ENCODE measurements around the gene DNAH2.

Gene DNAH2

GRCh38 chr17:7853691-7854038 is 136.1 kb downstream of the DNAH2 start:
- Histone ChIP-seq H3K79me2 (ENCODE audit: insufficient read depth, low read length) (peaks cover 19% of the 10 kb centered on the region), H3K4me2 (ENCODE audit: low read depth, low read length, poor library complexity, severe bottlenecking) (no peak overlapping the region), H3K9ac (ENCODE audit: low read length) (no peak overlapping the region), H3K4me3 (ENCODE audit: insufficient read depth, low read length, poor library complexity, severe bottlenecking) (no peak overlapping the region), H2AFZ (ENCODE audit: low read depth, low read length, severe bottlenecking) (no peak overlapping the region), H3K9me2 (replicated peaks; ENCODE audit: insufficient read depth, low read length) (no peaks in the 10 kb centered on the region), H3K9me3 (ENCODE audit: insufficient read depth, low read length) (no peaks in the 10 kb centered on the region), H4K20me1 (ENCODE audit: low read depth, low read length) (no peaks in the 10 kb centered on the region), H3F3A (ENCODE audit: insufficient read depth) (peaks cover 10% of the 10 kb centered on the region), H3K27me3 (ENCODE audit: low read length) (no peaks in the 10 kb centered on the region), H3K36me3 (ENCODE audit: low read length) (no peaks in the 10 kb centered on the region), H3K27ac (ENCODE audit: low read depth, low read length) (no peak overlapping the region)
- TF ChIP-seq EZH2phosphoT487 (conservative IDR thresholded peaks at IDR 0.05; ENCODE audit: low read length) (no peak), CTCF (IDR thresholded peaks at IDR 0.05; ENCODE audit: insufficient read depth, low read length, poor library complexity, severe bottlenecking) (no peak)

GRCh38 chr17:7854078-7854777 is 136.7 kb downstream of the DNAH2 start:
- no peak overlapping the region for H3K27ac ChIP-seq (ENCODE audit: low read depth, low read length)
- H3K79me2 ChIP-seq (ENCODE audit: insufficient read depth, low read length) = peaks cover 24% of the 10 kb centered on the region
- peaks cover 10% of the 10 kb centered on the region for H3F3A ChIP-seq (ENCODE audit: insufficient read depth)
- H4K20me1 ChIP-seq (ENCODE audit: low read depth, low read length) = no peaks in the 10 kb centered on the region
- H3K27me3 ChIP-seq (ENCODE audit: low read length) = no peaks in the 10 kb centered on the region
- H3K4me3 ChIP-seq (ENCODE audit: insufficient read depth, low read length, poor library complexity, severe bottlenecking) = no peak overlapping the region
- no peak for TF ChIP-seq CTCF (IDR thresholded peaks at IDR 0.05; ENCODE audit: insufficient read depth, low read length, poor library complexity, severe bottlenecking)
- TF ChIP-seq EZH2phosphoT487 (conservative IDR thresholded peaks at IDR 0.05; ENCODE audit: low read length) = no peak
- H2AFZ ChIP-seq (ENCODE audit: low read depth, low read length, severe bottlenecking) = no peak overlapping the region
- H3K4me2 ChIP-seq (ENCODE audit: low read depth, low read length, poor library complexity, severe bottlenecking) = no peak overlapping the region
- no peaks in the 10 kb centered on the region for H3K9me3 ChIP-seq (ENCODE audit: insufficient read depth, low read length)
- no peak overlapping the region for H3K9ac ChIP-seq (ENCODE audit: low read length)
- no peaks in the 10 kb centered on the region for H3K36me3 ChIP-seq (ENCODE audit: low read length)
- H3K9me2 ChIP-seq (replicated peaks; ENCODE audit: insufficient read depth, low read length) = no peaks in the 10 kb centered on the region

- no peaks in the 10 kb centered on the region for H3K9me3 ChIP-seq (ENCODE audit: insufficient read depth, low read length)
- no peak within 1 kb of the TSS; the same call in 1 of the 2 replicates for H3K27ac ChIP-seq (ENCODE audit: low read depth, low read length)
- peaks cover 27% of the 10 kb centered on the region for H3K79me2 ChIP-seq (ENCODE audit: insufficient read depth, low read length)
- H3K4me3 ChIP-seq (ENCODE audit: insufficient read depth, low read length, poor library complexity, severe bottlenecking) = peak within 1 kb of the TSS; percentile 71
- H3K36me3 ChIP-seq (ENCODE audit: low read length) = no peaks in the 10 kb centered on the region
- peaks cover 7% of the 10 kb centered on the region for H3F3A ChIP-seq (ENCODE audit: insufficient read depth)
- no peak within 1 kb of the TSS for H2AFZ ChIP-seq (ENCODE audit: low read depth, low read length, severe bottlenecking)
- H3K9ac ChIP-seq (ENCODE audit: low read length) = peak within 1 kb of the TSS; percentile 86
- no peak for TF ChIP-seq EZH2phosphoT487 (conservative IDR thresholded peaks at IDR 0.05; ENCODE audit: low read length)
- no peak for TF ChIP-seq CTCF (IDR thresholded peaks at IDR 0.05; ENCODE audit: insufficient read depth, low read length, poor library complexity, severe bottlenecking)
- no peaks in the 10 kb centered on the region for H3K27me3 ChIP-seq (ENCODE audit: low read length)
- H3K4me2 ChIP-seq (ENCODE audit: low read depth, low read length, poor library complexity, severe bottlenecking) = peak within 1 kb of the TSS; percentile 87
- no peaks in the 10 kb centered on the region for H4K20me1 ChIP-seq (ENCODE audit: low read depth, low read length)
- no peaks in the 10 kb centered on the region for H3K9me2 ChIP-seq (replicated peaks; ENCODE audit: insufficient read depth, low read length)
These were observed 137.5 kb downstream of the DNAH2 start, which contains the start of gene TMEM88 for GRCh38 chr17:7854851-7855659. TSS of gene TMEM88 (plus strand) at chr17:7855066. CDS start at chr17:7855075, 9 bp downstream.

Measured in SU-DHL-6 (cell line).